Sigmoid colon (tissue), 4 donors: ENCODE results near the gene GCHFR.

Experiments used
- POLR2AphosphoS5 ChIP-seq, 4 donors: sonication (generic); formaldehyde crosslinking; IDR thresholded peaks; one replicate each; pipeline ENCODE4 v1.6.1; 2017; ENCODE audit warnings: antibody characterized with exemption in 4 of 4
- TF ChIP-seq, protein P1 (sequence below), 4 experiments: fragments of 450-650 bp in 3 of 4; fragments of 200-600 bp in 1 of 4; IDR thresholded peaks; one replicate each; pipeline ENCODE4 v1.5.1; 2016 to 2019; ENCODE audit warnings: antibody characterized with exemption in 4 of 4, mild to moderate bottlenecking in 3 of 4, moderate library complexity in 2 of 4

DNA sequence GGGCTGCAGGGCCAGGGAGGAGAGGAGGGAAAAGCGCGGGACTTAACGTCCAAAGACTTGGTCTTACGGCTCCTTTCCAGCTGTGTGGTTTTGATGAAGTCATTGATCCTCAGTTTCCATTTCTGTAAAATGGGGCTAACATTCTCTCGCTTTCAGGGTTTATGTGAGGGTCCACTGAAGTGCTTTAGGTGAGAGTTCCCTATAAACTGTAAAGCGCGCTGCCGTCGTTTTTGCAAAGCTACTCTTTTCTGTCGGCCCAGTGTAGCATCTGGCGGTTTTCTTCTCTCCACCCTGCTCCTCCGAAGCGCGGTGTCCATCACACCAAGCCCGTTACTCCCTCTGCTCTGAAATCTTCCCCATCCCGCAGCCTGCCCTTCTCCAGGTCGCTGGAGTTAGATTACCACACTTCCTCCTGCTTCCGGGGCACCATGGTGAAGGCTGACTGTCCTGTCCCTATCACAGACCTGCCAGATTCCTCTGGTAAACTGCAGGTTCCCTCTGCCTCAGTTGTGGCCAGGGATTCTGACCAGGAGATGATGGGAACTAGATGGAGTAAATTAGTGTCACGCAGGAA is 44.1 kb downstream of the GCHFR start:
- TF ChIP-seq POLR2AphosphoS5 (IDR thresholded peaks at IDR 0.05) = no peak
- TF ChIP-seq, protein P1, sequence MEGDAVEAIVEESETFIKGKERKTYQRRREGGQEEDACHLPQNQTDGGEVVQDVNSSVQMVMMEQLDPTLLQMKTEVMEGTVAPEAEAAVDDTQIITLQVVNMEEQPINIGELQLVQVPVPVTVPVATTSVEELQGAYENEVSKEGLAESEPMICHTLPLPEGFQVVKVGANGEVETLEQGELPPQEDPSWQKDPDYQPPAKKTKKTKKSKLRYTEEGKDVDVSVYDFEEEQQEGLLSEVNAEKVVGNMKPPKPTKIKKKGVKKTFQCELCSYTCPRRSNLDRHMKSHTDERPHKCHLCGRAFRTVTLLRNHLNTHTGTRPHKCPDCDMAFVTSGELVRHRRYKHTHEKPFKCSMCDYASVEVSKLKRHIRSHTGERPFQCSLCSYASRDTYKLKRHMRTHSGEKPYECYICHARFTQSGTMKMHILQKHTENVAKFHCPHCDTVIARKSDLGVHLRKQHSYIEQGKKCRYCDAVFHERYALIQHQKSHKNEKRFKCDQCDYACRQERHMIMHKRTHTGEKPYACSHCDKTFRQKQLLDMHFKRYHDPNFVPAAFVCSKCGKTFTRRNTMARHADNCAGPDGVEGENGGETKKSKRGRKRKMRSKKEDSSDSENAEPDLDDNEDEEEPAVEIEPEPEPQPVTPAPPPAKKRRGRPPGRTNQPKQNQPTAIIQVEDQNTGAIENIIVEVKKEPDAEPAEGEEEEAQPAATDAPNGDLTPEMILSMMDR (IDR thresholded peaks at IDR 0.05) = no peak
